Thymus (tissue), 11 donors: ENCODE measurements around the gene SLC26A8. TPM values are rescaled to one million over a fixed set of nuclear protein-coding genes. Genes with fewer than 3 reads are reported as not detected.

Experiments
- DNase-seq, 9 donors: peaks; one replicate each; pipeline ENCODE4 v3.0.0-alpha.2; 2013; ENCODE audit warnings: low spot score in 9 of 9, low read depth in 6 of 9, missing footprints in 1 of 9
- H3K27ac ChIP-seq, 2 donors: one replicate each; pipeline ENCODE4 v1.5.1; 2013; ENCODE audit warnings: control low read depth in 1 of 2, low read depth in 1 of 2, low read length in 1 of 2, mild to moderate bottlenecking in 1 of 2, moderate library complexity in 1 of 2
- H3K27me3 ChIP-seq, 2 donors: one replicate each; pipeline ENCODE4 v1.5.1; 2013; ENCODE audit warnings: low read length in 1 of 2; ENCODE audit not compliant: control insufficient read depth in 2 of 2, insufficient read depth in 1 of 2
- H3K36me3 ChIP-seq, 2 donors: one replicate each; pipeline ENCODE4 v1.5.1; 2013; ENCODE audit warnings: low read length in 1 of 2, mild to moderate bottlenecking in 1 of 2, moderate library complexity in 1 of 2; ENCODE audit not compliant: control insufficient read depth in 2 of 2, insufficient read depth in 2 of 2
- H3K4me1 ChIP-seq, 2 donors: one replicate each; pipeline ENCODE4 v1.5.1; 2013; ENCODE audit warnings: low read length in 2 of 2; ENCODE audit not compliant: control insufficient read depth in 2 of 2, insufficient read depth in 2 of 2
- H3K4me3 ChIP-seq, 2 donors: one replicate each; pipeline ENCODE4 v1.5.1; 2013; ENCODE audit warnings: low read length in 2 of 2, control low read depth in 1 of 2, mild to moderate bottlenecking in 1 of 2
- H3K9me3 ChIP-seq, 2 donors: one replicate each; pipeline ENCODE4 v1.5.1; 2013; ENCODE audit warnings: low read length in 1 of 2, mild to moderate bottlenecking in 1 of 2; ENCODE audit not compliant: control insufficient read depth in 2 of 2, insufficient read depth in 1 of 2
- WGBS: extraction: QIAGEN DNeasy Blood & Tissue Kit; methylation state at CpG from one replicate; pipeline ENCODE4 v1.1.7; 2013; 5-methylcytosine and 5-hydroxymethylcytosine counted together
- polyA plus RNA-seq: library from polyadenylated mRNA; stranded (reverse); fragments of 200-250 nt; gene quantifications from one replicate; pipeline ENCODE4 v1.2.3, GENCODE V29; 2013
- total RNA-seq: library from RNA; stranded (reverse); fragments of 120-200 nt; gene quantifications from one replicate; pipeline ENCODE4 v1.2.4, GENCODE V29; 2013
- donor health status: healthy.

Gene SLC26A8
- total and polyA plus RNA-seq, 2 donors = 0.09 to 0.11 TPM

DNA sequence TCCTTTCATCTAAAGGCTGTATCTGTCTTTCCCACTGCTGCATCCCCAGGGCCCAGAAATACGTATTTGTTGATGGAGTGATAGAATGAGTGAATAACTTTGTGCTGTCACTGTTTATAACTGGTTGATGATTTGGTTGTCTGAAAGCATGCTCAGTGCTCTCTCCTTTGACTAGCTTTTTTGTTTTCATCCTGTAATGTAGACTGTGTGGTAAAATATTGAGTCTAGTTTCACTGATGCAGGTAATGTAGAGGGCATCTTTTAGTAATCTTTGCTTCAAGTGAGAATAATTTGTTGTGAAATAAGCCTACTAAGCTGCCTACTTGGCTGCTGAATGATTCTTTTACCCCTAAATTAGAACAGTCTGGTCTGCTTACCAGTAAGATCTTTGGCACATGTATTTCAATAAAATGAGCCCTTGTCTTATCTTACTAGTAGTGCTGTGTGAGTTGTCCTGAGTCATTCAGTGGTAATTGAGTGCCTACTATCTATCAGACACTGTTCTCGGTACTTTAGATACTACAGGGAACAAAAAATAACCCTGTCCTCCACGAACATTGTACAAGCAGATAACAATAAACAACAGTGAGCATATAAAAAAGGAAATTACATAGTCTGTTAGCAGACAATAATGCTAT, 43.1 kb upstream of the SLC26A8 start:
- WGBS = 97% methylated on average over 3 of the region's 3 CpGs
- H3K27me3 ChIP-seq = no peaks in the 10 kb centered on the region
- H3K9me3 ChIP-seq = no peaks in the 10 kb centered on the region
- H3K4me3 ChIP-seq = no peak overlapping the region
- DNase-seq = no peak
- H3K27ac ChIP-seq = no peak overlapping the region
- H3K36me3 ChIP-seq = peaks cover 0 to 5% of the 10 kb centered on the region in 2 donors
- H3K4me1 ChIP-seq = no peaks in the 10 kb centered on the region

- Histone ChIP-seq H3K27ac (no peak overlapping the region), H3K36me3 (peaks cover 0 to 5% of the 10 kb centered on the region in 2 donors)
- 98% methylated on average over 2 of the region's 2 CpGs for WGBS
These were observed 42.4 kb upstream of the SLC26A8 start for GRCh38 chr6:36066817-36067216.

GRCh38 chr6:36065916-36066315, 41.5 kb upstream of the SLC26A8 start:
- DNase-seq = no peak
- no peaks in the 10 kb centered on the region for H3K4me1 ChIP-seq

More at GRCh38 chr6:36066817-36067216, 42.4 kb upstream of the SLC26A8 start:
- no peaks in the 10 kb centered on the region for H3K27me3 ChIP-seq
- no peak overlapping the region for H3K4me3 ChIP-seq
- H3K4me1 ChIP-seq = no peaks in the 10 kb centered on the region
- DNase-seq = no peak
- H3K9me3 ChIP-seq = no peaks in the 10 kb centered on the region

DNA sequence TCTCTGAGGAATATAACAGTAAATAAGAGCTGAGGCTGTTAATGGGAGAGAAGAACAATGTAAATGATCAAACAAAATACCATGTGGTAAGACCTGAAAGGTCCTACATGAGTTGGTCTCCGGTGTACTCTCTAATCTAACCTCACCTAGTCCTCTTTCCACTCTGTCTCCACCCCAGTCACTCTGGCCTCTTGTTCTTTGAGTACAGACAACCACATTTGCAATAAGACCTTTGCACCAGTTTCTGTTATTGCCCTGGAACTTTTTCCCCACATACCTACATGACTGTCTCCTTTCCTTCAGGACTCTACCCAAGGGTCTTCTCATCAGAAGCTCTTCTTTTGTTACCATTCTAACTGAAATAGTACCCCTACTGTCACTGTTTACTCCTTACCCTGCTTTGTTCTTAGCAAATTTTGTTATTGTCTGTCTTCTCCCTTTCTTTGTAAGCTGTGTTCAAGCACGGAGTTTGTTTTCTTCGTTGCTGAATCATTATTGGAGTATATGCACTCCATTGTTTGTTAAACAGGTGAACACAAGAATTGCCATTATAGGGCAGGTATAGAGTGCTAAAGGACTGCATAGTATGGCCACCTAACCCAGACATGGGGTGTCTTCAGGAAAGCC, 40.4 kb upstream of the SLC26A8 start:
- H3K4me1 ChIP-seq = no peaks in the 10 kb centered on the region
- WGBS = 79% methylated on average over 3 of the region's 3 CpGs

More at GRCh38 chr6:36065916-36066315, 41.5 kb upstream of the SLC26A8 start:
- no peaks in the 10 kb centered on the region for H3K9me3 ChIP-seq
- H3K4me3 ChIP-seq = no peak overlapping the region
- no peak overlapping the region for H3K27ac ChIP-seq
- no peaks in the 10 kb centered on the region for H3K27me3 ChIP-seq
- peaks cover 0 to 12% of the 10 kb centered on the region in 2 donors for H3K36me3 ChIP-seq

GRCh38 chr6:36063318-36064060, 39.0 kb upstream of the SLC26A8 start:
- Histone ChIP-seq H3K4me3 (no peak overlapping the region), H3K27ac (no peak overlapping the region), H3K27me3 (no peaks in the 10 kb centered on the region), H3K36me3 (peaks cover 15 to 31% of the 10 kb centered on the region in 2 donors), H3K4me1 (no peaks in the 10 kb centered on the region), H3K9me3 (no peaks in the 10 kb centered on the region)
- DNase-seq = no peak
- 97% methylated on average over 4 of the region's 4 CpGs for WGBS

More for the DNA sequence above, 40.4 kb upstream of the SLC26A8 start:
- H3K36me3 ChIP-seq = peaks cover 7 to 22% of the 10 kb centered on the region in 2 donors
- no peak overlapping the region for H3K27ac ChIP-seq
- no peak for DNase-seq
- H3K9me3 ChIP-seq = no peaks in the 10 kb centered on the region
- no peaks in the 10 kb centered on the region for H3K27me3 ChIP-seq
- H3K4me3 ChIP-seq = no peak overlapping the region

DNA sequence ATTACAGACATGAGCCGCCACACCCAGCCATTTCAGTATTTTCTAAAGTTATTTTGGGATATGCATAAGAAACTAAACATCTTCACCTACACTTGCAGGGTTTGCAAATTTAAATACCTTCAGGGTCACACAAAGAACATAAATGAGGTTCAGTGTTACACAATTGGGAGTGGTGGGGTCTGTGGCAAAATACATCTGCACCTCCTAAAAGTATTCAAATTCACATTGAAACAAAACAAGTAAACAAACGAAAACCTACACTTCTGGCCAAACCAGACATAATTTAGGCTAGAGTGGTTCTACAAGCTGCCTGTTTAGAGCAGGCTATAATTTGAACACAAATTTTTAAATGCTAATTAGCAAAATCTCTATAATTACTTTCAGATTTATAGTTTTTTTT, 37.8 kb upstream of the SLC26A8 start:
- no peak overlapping the region for H3K4me3 ChIP-seq
- WGBS = 96% methylated on average over 2 of the region's 2 CpGs
- DNase-seq = no peak
- H3K36me3 ChIP-seq = peaks cover 15 to 31% of the 10 kb centered on the region in 2 donors
- no peaks in the 10 kb centered on the region for H3K9me3 ChIP-seq
- H3K27me3 ChIP-seq = no peaks in the 10 kb centered on the region
- H3K27ac ChIP-seq = no peak overlapping the region
- H3K4me1 ChIP-seq = no peaks in the 10 kb centered on the region

DNA sequence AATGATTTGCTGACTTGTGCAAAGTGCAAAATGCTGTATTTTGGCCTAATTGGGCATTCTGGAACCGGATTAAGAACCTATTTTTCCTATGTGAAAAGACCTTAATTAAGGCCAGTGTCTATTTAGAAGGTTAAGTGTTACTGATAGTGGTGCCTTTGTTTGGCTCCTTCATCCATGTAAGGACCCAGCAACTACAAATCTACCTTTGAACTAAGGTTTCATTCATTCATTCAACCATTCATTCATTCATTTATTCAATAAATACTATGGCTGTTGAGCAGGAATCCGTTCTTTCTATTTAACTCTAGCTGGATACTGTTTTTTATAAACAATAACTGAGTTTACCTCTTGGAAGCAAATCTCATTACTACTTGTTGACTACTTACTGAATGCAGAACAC, 36.8 kb upstream of the SLC26A8 start:
- Histone ChIP-seq H3K4me3 (no peak overlapping the region), H3K9me3 (no peaks in the 10 kb centered on the region), H3K27ac (no peak overlapping the region), H3K27me3 (no peaks in the 10 kb centered on the region), H3K36me3 (peaks cover 15 to 31% of the 10 kb centered on the region in 2 donors), H3K4me1 (no peaks in the 10 kb centered on the region)
- 75% methylated on average over 2 of the region's 2 CpGs for WGBS
- DNase-seq = no peak

GRCh38 chr6:36056178-36056577, 31.7 kb upstream of the SLC26A8 start:
- WGBS = 98% methylated on average over 1 of the region's 1 CpG
- H3K4me1 ChIP-seq = peaks cover 8 to 17% of the 10 kb centered on the region in 2 donors
- DNase-seq = no peak
- H3K9me3 ChIP-seq = no peaks in the 10 kb centered on the region
- H3K27me3 ChIP-seq = no peaks in the 10 kb centered on the region
- H3K27ac ChIP-seq = no peak overlapping the region
- no peak overlapping the region for H3K4me3 ChIP-seq
- H3K36me3 ChIP-seq = peaks cover 22 to 41% of the 10 kb centered on the region in 2 donors

- Histone ChIP-seq H3K4me3 (no peak overlapping the region), H3K9me3 (no peaks in the 10 kb centered on the region), H3K27ac (peak overlapping the region in 1 of 2 donors; percentile 21), H3K36me3 (peaks cover 16 to 29% of the 10 kb centered on the region in 2 donors), H3K27me3 (no peaks in the 10 kb centered on the region), H3K4me1 (peaks cover 11 to 21% of the 10 kb centered on the region in 2 donors)
- 38% methylated on average over 2 of the region's 2 CpGs for WGBS
- peak; percentile 17 to 75 (median 41) for DNase-seq
These were observed 30.5 kb upstream of the SLC26A8 start for GRCh38 chr6:36054956-36055355.
